Measurements from ENCODE around the gene CYP24A1.

The CYP24A1 gene

DNA sequence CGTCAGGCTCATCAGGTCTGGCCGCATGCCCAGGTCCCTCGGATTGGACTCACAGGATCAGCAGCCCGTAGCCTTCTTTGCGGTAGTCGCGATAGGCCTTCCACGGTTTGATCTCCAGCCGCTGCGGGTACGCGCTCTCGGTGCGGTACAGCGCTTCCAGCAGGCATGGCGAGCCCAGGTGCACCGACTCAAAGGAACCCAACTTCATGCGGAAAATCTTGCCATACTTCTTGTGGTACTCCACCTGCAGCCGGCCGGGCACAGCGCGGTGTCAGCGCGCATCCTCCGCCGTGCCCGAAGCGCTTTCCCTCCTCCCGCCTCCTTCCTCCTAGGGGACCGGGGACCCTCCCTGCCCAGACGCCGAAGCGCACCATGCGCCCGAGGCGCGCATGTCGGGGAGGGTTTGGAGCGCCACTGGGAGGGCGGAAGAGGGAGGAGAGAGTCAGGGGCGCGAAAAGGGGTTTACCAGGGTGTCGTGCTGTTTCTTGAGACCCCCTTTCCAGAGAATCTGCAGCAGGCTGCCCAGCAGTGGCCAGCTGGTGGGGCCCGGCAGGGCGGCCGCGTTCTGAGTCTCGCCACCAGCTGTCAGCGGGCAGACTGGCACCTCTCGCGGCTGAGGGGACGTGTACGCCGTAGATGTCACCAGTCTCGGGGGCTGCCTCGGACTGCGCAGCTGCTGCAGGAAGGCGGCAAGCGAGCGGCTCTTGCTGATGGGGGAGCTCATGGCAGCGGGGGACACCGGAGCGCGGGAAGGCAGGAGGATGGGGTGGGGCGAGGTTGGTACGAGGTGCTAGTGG is 732 bp downstream of the CYP24A1 start:
- no peak for DNase-seq

DNA sequence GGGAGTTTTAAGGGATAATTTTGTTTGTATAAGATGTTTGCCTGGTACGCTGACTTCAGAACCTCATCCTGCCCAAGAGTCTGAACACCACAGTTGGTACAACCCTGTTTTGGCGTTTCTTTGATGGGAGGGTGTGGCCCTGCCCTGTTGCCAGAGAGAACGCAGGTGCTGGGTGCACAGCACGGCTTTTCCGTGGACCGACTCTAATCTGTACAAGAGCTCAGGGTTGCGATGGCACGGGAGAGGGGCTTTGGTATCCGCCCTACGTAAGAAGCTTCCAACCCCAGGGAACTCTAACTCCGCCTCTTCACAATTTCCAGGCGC is 1.3 kb downstream of the CYP24A1 start:
- no peak for DNase-seq

DNA sequence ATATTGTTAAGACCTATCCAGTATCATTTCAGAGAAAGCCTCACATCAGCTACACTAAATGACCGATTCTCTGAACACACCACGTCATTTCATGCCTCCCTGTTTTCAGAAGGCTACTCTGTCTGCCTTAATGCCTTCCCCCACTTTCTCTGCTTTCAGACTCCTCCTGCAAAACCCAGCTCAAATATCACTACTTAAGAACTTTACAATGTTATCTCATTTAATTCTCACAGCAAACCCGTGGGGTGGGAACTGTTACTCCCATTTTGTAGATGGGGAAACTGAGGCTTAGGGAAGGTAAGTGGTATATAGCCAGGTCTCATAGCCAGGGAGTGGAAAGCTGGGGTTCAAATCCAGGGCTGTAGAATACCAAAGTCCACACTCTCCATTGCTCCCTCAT is 2.8 kb downstream of the CYP24A1 start:
- DNase-seq = no peak

DNA sequence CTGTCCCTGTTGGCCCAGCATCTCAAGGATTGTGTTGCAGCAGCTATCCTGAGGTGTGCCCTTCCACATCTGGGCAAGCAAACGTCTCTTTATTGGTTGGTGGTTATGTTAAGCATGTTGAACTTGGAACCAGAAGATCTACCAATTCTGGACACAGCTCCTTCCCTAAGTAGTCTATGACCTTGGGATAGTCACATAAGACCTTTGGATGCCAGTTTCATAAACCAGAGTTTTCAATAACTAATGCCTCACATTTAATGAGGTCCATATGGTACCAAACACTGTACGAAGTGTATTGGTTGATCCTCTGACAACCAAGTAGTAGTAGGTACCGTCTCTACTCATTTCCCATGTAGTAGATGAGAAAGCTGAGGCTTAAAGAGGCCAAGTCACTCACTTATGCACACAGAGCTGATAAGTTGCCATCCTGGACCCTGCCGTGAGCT is 3.7 kb downstream of the CYP24A1 start:
- no peak for DNase-seq

DNA sequence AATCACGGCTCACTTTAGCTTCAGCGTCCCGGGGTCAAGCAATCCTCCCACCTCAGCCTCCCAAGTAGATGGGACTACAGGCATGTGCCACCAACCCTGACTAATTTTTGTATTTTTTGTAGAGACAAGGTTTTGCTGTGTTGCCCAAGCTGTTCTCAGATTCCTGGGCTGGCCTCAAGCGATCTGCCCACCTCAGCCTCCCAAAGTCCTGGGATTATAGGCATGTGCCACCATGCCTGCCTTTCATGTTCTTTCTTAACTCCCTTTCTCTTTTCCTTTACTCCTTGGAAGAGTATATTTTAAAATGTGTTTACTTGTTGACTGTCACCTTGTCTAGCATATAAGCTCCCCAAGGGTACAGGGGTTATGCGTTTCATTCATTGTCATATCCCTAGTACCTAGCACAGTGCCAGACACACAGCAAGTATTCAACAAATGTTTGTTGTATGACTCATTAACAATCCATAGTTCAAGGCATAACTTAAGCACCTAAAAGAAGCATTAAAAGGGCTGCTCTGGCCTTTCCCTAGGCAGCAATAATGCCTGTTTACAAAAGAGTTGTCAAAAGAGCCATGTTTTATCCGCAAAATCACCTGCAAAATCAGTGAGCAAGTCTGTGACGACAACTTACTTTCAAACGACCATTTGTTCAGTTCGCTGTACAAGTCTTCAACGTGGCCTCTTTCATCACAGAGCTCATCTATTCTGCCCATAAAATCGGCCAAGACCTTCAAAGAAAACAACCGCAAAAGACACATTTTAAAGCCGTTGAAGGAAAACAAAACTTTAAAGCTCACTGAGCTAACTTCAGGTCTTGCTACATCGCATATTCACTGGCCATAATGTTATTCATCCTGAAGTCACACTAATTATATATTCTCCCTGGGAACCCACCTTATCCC is 4.6 kb downstream of the CYP24A1 start:
- DNase-seq = no peak

DNA sequence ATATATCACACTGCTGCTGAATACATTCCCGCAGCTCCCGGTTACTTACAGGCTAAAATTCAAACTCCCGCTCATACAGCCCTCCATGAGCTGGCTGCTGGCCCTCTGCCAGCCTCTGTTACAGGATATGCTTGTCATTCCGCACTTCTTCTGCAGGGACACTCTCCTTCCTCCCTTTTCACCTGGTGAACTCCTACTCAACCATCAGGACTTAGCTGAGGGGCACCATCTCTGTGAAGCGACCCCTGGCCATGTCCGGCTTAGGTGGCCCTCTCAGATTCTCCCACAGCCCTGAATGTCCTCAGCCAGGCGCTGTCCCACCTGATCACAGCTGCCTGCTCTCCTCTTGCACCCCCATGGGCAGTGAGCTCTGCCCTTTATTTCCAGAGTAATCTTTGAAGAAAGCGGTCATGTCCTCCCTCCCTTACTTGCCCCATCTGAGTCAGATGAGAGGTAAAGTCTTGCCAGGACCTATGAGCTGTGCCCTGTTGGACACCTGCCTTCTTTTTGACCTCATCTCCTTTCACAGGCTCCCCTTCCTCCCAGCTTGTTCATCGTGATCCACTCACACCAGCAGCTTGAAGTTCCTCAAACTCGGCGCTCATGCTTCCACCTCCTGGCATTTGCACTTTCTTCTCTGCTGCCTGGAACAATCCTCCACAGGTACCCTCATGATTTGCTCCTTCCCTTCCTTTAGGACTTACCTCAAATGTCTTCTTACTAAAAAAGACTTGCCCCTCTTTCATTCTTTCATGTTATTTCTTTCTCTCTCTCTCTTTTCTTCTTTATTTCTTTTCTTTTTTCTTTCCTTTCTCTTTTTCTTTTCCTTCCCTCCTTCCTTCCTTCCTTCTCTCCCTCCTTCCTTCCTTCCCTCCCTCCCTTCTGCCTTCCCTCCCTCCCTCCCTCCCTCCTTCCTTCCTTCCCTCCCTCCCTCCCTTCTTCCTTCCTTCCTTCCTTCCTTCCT is 5.6 kb downstream of the CYP24A1 start:
- no peak for DNase-seq

DNA sequence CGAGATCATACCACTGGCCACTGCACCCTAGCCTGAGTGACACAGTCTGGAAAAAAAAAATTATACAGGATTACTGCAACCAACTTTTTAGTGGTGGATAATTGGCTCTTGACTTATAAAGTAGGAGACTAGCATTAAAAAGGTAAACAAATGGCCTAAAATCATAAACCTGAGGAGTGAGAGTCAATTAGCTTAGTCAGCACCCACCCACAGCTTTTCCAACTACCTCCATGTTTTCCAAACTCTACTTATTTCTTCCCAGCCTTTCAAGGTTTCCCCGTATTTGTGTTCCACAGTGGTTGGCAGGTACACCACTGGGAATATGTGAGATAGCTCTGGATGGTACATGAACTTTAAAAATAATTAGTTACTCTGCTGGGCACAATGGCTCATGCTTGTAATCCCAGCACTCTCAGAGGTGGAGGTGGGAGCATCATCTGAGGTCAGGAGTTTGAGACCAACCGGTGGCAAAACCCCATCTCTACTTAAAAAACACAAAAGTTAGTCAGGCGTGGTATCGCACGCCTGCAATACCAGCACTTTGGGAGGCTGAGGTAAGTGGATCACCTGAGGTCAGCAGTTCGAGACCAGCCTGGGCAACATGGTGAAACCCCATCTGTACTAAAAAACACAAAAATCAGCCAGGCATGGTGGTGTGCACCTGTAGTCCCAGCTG is 6.7 kb downstream of the CYP24A1 start:
- DNase-seq = no peak

DNA sequence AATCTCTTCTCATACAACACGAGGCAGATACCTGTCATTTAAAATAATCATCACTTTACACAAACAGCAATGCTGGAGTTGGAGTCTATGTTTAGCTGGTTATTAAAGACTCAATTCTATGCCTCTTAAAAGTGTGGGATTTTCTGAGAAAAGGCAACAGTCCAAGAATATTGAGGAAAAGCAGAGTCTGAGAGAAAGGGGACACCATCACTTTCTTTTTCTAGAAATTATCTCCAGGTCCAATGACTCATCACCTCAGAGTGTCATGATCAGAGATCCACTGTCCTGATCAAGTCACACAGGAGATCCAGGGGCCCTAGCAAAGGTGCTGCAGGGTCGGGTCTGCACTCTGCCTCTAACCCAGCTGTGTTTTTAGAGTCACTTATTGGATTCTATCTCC is 8.0 kb downstream of the CYP24A1 start:
- no peak for DNase-seq

DNA sequence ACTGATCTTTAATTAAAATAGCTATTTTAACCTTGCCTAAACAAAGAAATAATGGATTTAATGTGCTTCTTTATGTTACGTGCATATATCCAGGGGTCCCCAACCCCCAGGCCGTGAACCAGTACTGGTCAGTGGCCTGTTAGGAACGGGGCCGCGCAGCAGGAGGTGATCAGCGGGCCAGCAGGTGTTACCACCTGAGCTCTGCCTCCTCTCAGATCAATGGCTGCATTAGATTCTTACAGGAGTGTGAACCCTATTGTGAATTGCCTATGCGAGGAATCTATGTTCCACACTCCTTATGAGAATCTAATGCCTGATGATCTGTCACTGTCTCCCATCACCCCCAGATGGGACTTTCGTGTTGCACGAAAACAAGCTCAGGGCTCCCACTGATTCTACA is 8.8 kb downstream of the CYP24A1 start:
- no peak for DNase-seq

DNA sequence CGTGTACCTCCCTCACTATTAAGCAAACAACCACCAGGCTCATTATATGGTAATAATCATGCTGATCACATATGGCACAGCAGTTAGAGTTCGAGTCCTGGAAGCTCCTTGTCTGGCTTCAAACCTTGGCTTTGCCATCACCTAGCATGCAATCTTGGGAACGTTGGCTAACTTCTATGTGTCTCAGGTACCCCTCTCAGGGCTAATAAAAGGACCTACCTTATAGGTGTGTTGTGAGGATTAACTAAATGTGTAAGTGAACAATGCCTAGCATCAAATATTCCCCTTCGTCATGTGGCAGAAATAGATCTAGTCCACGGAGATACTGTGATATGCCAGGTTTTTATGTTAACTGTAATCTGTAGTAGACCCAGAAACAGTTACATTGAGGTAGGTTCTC is 10.4 kb downstream of the CYP24A1 start:
- DNase-seq = no peak

DNA sequence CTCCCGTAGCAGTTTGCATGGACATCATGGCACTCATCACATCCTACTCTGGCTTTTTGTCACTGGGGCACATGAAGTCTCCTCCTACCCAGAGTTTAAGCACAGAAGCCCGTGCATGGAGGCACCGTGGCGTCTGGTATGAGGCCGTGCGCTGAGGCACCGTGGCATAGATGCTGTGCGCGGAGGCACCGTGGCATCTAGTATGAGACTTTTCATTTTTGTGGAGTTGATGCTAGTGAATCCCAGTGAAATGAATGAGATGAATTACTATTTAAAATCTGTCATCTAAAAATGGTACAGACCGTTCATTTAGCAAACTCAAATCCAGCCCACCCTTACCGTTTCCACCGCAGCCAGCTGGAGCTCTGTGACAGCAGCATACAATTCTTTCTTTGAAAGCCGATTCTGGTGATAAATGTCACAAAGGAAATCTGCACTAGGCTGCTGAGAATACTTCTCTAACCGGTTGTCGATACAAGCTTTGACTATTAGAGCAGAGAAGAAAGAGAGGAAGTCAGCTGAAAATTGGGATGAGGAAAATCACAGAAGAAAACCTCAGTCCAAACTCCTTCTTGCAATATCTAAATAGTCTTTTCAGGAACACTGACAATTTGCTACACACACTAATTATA is 11.3 kb downstream of the CYP24A1 start:
- no peak for DNase-seq

DNA sequence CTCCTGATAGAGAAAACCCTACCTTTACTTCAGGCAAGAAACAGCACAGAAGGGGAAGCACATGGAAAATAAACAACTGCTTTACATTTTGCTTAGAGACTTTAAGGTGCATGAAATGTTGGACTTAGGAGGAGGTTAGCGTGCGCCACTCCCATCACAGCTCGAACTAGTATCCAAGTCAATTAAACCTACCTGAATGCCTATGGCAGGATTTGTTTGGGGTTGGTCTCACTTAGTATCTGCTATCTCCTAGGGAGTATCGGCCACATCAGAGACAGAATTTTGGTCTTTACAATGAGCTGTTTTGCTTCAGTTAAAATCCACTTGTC is 12.0 kb downstream of the CYP24A1 start:
- DNase-seq = no peak

DNA sequence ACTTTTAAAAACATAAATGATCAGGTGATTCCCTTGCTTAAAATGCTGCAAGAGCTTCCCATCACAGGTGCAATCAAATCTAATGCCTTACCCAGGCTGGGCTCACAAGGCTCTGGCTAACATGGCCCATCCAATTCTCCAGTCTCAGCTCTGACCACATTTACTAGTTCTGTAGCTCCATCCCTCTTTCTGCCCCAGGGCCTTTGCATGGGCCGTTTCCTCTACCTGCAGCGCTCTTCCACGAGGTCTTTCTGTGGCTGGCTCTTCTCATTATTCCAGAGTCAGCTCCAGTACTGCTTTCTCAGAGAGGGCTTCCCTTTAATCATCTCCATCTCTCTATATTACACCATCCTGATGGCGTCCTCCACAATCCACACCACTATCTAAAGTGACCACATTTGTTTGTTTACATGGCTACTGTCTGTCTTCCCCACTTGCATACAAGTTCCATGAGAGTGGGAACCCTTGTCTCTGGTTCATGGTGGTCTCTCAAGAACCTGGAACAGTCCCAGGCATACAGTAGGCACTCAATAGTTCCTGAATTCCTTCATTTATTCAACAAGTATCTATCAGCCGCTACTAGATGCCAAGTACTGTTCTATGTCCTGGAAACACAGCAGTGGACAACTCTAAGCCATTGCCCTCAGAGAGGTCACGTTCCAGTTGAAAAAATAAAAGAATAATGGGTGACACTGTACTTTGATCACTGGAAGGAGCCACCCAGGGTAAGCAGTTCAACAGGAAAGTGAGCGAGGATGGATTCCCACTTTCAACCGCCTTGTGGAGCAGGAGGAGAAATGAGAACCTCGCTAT is 12.6 kb downstream of the CYP24A1 start:
- DNase-seq = no peak

DNA sequence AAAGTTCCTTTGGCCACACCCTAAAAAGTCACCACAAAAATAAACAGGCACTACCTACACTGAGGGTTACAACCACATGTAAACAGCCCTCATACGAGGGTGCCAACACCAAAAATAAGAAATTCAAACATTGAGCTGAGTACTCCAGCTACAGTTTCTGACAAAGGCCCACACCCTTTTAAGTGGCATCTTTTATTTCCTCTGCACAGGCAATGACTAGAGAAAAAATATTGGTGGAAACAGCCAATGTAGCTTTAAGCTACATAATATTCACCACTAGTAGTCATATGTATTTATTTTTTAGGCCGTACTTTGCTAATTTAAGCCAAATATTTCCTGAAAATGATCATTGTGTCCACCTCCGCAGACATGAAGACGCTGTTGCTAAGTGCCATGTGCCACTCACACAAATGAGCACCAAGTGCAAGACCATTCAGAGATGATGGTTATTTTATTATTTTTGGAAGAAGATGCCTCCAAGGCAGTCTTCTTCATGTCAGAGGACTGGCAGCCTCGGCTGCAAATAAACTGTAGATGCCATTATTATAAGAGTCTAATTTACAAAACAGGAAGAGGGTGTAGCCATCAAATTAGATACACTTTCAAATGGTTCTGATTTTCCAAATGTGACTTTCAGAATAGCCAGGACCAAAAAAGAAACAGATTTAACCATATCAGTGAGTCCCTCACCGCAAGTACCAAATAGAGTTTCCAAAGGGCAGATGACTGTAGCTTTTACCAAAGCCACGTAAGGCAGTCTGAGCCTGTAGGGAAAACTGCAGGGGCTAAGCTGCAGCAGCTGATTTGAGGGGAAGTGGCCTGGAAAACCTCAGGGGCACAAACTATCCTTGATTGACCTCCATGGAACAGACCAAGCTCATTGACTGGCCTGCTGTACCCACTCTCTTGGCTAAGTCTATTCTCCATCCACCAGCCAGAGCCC is 13.4 kb downstream of the CYP24A1 start:
- DNase-seq = no peak

DNA sequence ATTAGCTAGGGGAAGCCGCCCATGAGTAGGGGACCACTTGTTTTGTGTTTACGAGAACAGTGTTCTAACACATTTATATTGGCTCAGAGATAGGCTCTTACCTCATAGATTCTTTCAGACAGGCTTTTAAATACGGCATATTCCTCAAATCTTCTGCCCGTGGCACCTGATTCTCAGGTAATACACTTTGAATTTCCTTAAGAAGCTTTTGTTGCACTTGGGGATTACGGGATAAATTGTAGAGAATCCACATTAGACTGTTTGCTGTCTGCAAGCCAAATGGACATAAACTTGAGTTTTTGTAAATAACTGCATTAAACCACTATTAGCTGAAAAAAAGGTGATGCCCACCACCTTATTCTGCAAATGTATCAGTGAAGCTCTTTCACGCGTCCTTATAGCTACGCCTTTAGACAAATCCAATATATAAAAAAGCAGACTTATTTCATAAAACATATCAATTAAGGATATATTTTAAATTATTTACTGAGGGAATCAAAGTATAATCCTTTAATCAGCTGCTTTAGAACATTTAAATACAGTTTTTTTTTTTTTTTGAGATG is 14.8 kb downstream of the CYP24A1 start:
- no peak for DNase-seq

DNA sequence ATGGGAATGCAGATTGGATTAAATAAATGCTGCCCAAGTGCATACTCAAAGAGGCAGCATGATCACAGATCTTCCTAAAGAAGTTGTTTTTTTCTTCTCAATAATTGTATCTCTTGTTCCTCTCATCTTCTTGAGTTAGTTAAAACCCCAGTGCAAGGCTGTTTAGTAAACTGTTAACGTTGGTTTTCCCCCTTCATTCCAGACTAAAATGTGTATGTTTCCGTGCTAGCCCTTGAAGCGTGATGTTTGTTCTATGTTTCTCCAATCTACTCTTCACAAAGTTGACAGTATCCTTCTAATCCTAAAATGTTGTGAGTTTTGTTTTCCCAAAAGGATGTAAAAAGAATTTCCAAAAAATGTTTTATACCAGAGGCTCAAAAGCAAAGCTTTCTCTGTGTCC is 15.6 kb downstream of the CYP24A1 start:
- DNase-seq = no peak

DNA sequence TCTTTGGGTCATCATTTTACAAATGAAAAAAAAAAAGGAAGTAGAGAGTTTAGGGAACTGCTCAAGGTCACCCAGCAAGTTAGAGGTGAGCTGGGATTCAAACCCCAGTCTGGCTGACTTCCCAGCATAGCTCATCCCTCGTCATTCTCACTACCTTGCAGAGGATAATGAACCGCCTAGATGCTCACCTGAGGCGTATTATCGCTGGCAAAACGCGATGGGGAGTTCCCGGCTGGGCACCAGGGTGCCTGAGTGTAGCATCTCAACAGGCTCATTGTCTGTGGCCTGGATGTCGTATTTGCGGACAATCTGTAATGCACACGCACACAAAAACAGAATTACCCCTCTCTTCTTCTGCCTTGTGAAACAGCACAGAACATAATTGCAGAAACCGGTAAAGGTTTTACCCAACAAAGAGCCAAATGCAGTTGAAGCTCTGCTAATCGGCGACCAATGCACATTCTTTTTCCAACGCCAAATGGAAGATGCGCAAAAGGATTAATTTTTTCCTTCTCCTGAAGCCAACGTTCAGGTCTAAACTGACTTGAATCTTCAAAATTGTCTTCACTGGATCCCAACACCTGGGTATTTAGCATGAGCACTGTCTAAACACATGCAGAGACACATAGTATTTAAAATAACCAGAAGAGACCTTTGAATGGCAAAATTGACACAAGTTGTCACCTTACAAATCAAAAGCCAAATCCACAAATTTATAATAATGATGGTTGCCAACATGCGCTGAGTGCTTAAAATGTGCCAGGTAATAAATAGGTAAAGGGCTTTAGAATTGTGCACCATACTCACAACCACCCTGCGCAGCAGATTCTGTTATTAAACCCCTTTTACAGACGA is 16.6 kb downstream of the CYP24A1 start:
- DNase-seq = no peak

DNA sequence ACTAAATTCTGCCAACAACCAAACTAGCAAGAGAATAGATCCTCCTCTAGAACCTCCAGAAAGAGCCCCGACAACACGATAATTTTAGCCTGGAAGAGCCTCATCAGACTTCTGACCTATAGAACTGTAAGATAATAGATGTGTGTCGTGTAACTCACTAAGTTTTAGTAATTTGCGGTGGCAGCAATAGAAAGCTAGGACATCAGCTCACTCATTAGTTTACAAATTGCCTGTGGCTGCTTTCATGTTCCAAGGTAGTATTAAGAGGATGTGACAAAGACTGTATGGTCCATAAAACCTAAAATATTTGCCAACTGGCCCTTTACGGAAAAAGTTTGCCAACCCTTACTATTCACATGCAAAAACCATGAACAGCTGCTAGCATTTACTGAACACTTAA is 17.3 kb downstream of the CYP24A1 start:
- DNase-seq = no peak

Data from cortex of kidney (tissue), 1 donor.